CD4-positive, alpha-beta T cell (primary cell): ENCODE results near the gene FGF10. TPM values are rescaled to one million over a fixed set of nuclear protein-coding genes. Genes with fewer than 3 reads are reported as not detected.

Source experiments
- ATAC-seq: fragments of 200-7000 bp; cut with Tn5 transposase; one replicate; pipeline ENCODE4 v1.10.0; 2022; ENCODE audit warnings: mild to moderate bottlenecking; ENCODE audit not compliant: poor library complexity
- CTCF ChIA-PET: fragments of 350-600 bp; sonication (Branson Sonifier 250); formaldehyde crosslinking; loops from one replicate; lab custom pipeline; 2021; ENCODE audit warnings: antibody characterized with exemption, inconsistent platforms; lab: Charles Lee
- POLR2A ChIA-PET: fragments of 350-600 bp; sonication (Branson Sonifier 250); formaldehyde crosslinking; loops from one replicate; lab custom pipeline; 2021; ENCODE audit warnings: antibody characterized with exemption, inconsistent platforms; lab: Charles Lee
- DNase-seq, 14 experiments: peaks; one replicate each; pipeline ENCODE4 v3.0.0-alpha.2; 2013 to 2020; ENCODE audit warnings: mixed read lengths in 2 of 14
- H3K27ac ChIP-seq, 2 donors: one replicate each; pipeline versions ENCODE4 v1.5.1 to v1.7.0; 2013; ENCODE audit warnings: low read length in 2 of 2, low read depth in 1 of 2, mild to moderate bottlenecking in 1 of 2
- H3K27me3 ChIP-seq, 2 experiments: 1 replicate in 1 of 2; 2 replicates in 1 of 2; pipeline versions ENCODE4 v1.6.1 to v1.7.0; 2013; ENCODE audit warnings: low read length in 2 of 2, control low read depth in 1 of 2, mild to moderate bottlenecking in 1 of 2, moderate library complexity in 1 of 2; ENCODE audit not compliant: insufficient read depth in 2 of 2, control insufficient read depth in 1 of 2
- H3K36me3 ChIP-seq: one replicate; pipeline ENCODE4 v1.6.1; 2013; ENCODE audit warnings: low read length, control low read depth; ENCODE audit not compliant: insufficient read depth
- H3K4me1 ChIP-seq: one replicate; pipeline ENCODE4 v1.6.1; 2013; ENCODE audit warnings: low read length, control low read depth; ENCODE audit not compliant: insufficient read depth
- H3K4me3 ChIP-seq: one replicate; pipeline ENCODE4 v1.5.1; 2013; ENCODE audit warnings: mild to moderate bottlenecking, low read length, moderate library complexity
- H3K9me3 ChIP-seq, 2 experiments: 1 replicate in 1 of 2; 2 replicates in 1 of 2; pipeline versions ENCODE4 v1.6.1 to v1.7.0; 2013; ENCODE audit warnings: low read length in 2 of 2, mild to moderate bottlenecking in 2 of 2, control low read depth in 1 of 2, moderate library complexity in 1 of 2; ENCODE audit not compliant: control insufficient read depth in 1 of 2, insufficient read depth in 1 of 2
- H3K27ac Mint-ChIP-seq: one replicate; pipeline ENCODE4 v1.8.0; 2020; ENCODE audit warnings: mixed read lengths
- H3K27me3 Mint-ChIP-seq: one replicate; pipeline ENCODE4 v1.8.0; 2021; ENCODE audit warnings: mixed read lengths
- H3K36me3 Mint-ChIP-seq: one replicate; pipeline ENCODE4 v1.8.0; 2021; ENCODE audit warnings: low read depth, mixed read lengths
- H3K4me1 Mint-ChIP-seq: one replicate; pipeline ENCODE4 v1.8.0; 2021; ENCODE audit warnings: low read depth, mixed read lengths
- H3K4me3 Mint-ChIP-seq: one replicate; pipeline ENCODE4 v1.8.0; 2020; ENCODE audit warnings: mild to moderate bottlenecking, mixed read lengths
- H3K9me3 Mint-ChIP-seq: one replicate; pipeline ENCODE4 v1.8.0; 2020; ENCODE audit warnings: mixed read lengths
- intact Hi-C, 2 experiments: fragments of 100-400 bp; cut with DNase I in 1 of 2; cut with micrococcal nuclease in 1 of 2; formaldehyde crosslinking; loops; one replicate each; pipeline versions ENCODE4 v1.15.1 to v1.9.0; 2023 to 2025; cut with DNase I, micrococcal nuclease
- total RNA-seq, 174 experiments: library from RNA in 2 of 174; stranded (reverse) in 2 of 174; gene quantifications; one replicate each; pipeline ENCODE4 v1.2.3 and lab custom pipeline; 2021 to 2026
- TF ChIP-seq, protein P1 (sequence below): fragments of 200-600 bp; IDR thresholded peaks from one replicate; pipeline ENCODE4 v1.8.0; 2022; ENCODE audit warnings: antibody characterized with exemption, mild to moderate bottlenecking

The FGF10 gene
- total RNA-seq, 2 experiments from 2014 or later, result not detected

DNA sequence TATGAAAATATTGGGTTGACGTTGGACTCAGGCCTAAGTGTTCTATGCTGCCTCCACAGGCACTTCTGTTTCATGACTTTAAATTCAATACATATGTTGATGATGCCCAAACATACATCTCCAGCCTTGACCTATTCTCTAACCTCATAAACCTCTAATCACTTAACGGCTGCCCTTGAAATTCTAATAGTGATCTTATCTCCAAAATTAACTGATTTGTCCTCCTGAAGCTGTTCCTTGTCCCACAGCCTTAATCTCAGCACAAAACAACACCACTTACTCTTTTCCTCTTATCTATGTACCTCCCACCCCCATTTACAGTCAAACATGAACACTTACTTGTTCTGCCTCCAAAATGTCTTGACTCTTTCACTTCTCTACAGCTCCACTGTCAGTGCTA lies 43.3 kb downstream of the FGF10 start:
- Histone ChIP-seq H3K4me1 (no peaks in the 10 kb centered on the region), H3K27me3 (no peaks in the 10 kb centered on the region), H3K36me3 (no peaks in the 10 kb centered on the region), H3K27ac (no peak overlapping the region), H3K4me3 (no peak overlapping the region), H3K9me3 (no peaks in the 10 kb centered on the region)
- DNase-seq (no peak), ATAC-seq (no peak)
- no peaks in the 10 kb centered on the region for H3K36me3 Mint-ChIP-seq
- H3K27ac Mint-ChIP-seq, result no peak overlapping the region
- no peak overlapping the region for H3K4me3 Mint-ChIP-seq
- TF ChIP-seq, protein P1, sequence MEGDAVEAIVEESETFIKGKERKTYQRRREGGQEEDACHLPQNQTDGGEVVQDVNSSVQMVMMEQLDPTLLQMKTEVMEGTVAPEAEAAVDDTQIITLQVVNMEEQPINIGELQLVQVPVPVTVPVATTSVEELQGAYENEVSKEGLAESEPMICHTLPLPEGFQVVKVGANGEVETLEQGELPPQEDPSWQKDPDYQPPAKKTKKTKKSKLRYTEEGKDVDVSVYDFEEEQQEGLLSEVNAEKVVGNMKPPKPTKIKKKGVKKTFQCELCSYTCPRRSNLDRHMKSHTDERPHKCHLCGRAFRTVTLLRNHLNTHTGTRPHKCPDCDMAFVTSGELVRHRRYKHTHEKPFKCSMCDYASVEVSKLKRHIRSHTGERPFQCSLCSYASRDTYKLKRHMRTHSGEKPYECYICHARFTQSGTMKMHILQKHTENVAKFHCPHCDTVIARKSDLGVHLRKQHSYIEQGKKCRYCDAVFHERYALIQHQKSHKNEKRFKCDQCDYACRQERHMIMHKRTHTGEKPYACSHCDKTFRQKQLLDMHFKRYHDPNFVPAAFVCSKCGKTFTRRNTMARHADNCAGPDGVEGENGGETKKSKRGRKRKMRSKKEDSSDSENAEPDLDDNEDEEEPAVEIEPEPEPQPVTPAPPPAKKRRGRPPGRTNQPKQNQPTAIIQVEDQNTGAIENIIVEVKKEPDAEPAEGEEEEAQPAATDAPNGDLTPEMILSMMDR, result no peak
- CTCF ChIA-PET, result no interaction called here
- no peaks in the 10 kb centered on the region for H3K27me3 Mint-ChIP-seq
- H3K9me3 Mint-ChIP-seq, result peaks cover 2% of the 10 kb centered on the region
- POLR2A ChIA-PET, result no interaction called here
- intact Hi-C loops, result no loop called here
- no peaks in the 10 kb centered on the region for H3K4me1 Mint-ChIP-seq

GRCh38 chr5:44336708-44337107 lies 52.5 kb downstream of the FGF10 start:
- H3K27ac Mint-ChIP-seq, result no peak overlapping the region
- H3K4me3 Mint-ChIP-seq, result no peak overlapping the region
- Histone ChIP-seq H3K27ac (no peak overlapping the region), H3K4me1 (no peaks in the 10 kb centered on the region), H3K27me3 (no peaks in the 10 kb centered on the region), H3K36me3 (no peaks in the 10 kb centered on the region), H3K9me3 (no peaks in the 10 kb centered on the region), H3K4me3 (no peak overlapping the region)
- intact Hi-C loops, result no loop called here
- ChIA-PET POLR2A (no interaction called here), CTCF (interaction anchor here (0.6 kb wide), 1 partner anchor 22 kb away, joined by 3 read pairs; no protein-coding TSS in a partner anchor)
- TF ChIP-seq, protein P1, result no peak
- H3K9me3 Mint-ChIP-seq, result no peaks in the 10 kb centered on the region
- DNase-seq (no peak), ATAC-seq (no peak)
- H3K36me3 Mint-ChIP-seq, result no peaks in the 10 kb centered on the region
- H3K4me1 Mint-ChIP-seq, result no peaks in the 10 kb centered on the region
- no peaks in the 10 kb centered on the region for H3K27me3 Mint-ChIP-seq

DNA sequence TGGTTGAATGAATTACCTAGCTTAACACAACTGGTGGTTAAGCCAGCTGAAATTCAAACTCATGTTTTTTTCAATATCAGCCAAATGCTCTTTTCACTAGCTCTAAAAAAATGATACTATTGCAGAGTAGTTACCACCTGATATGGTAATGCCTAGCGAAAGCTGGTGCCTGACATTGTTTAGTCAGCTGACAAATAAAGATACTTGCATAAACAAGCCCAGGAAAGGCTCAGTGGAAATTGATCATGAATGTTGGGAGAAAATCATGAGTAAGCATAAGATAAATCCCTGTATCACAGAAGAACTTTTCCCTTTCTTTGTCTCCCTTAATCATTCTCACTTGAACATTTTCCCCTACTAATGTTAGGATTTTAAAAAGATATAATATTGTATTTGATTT lies 54.6 kb downstream of the FGF10 start:
- Mint-ChIP-seq H3K4me1 (no peaks in the 10 kb centered on the region), H3K36me3 (no peaks in the 10 kb centered on the region), H3K27me3 (no peaks in the 10 kb centered on the region), H3K9me3 (no peaks in the 10 kb centered on the region), H3K4me3 (no peak overlapping the region), H3K27ac (no peak overlapping the region)
- H3K4me1 ChIP-seq, result no peaks in the 10 kb centered on the region
- CTCF ChIA-PET, result no interaction called here
- no peaks in the 10 kb centered on the region for H3K27me3 ChIP-seq
- H3K27ac ChIP-seq, result no peak overlapping the region
- H3K9me3 ChIP-seq, result no peaks in the 10 kb centered on the region
- no peaks in the 10 kb centered on the region for H3K36me3 ChIP-seq
- TF ChIP-seq, protein P1, result no peak
- POLR2A ChIA-PET, result no interaction called here
- DNase-seq, result no peak
- no peak overlapping the region for H3K4me3 ChIP-seq
- ATAC-seq, result no peak
- intact Hi-C loops, result no loop called here
